ENCODE measurements around the gene SRP14.

SRP14 gene

GRCh38 chr15:40011303-40011702, 27.7 kb downstream of the SRP14 start:
- DNase-seq (ENCODE audit: low read depth) = no peak
- TF ChIP-seq CTCF (conservative IDR thresholded peaks at IDR 0.05; ENCODE audit: low read length) = no peak
- H3K4me3 ChIP-seq (ENCODE audit: low read length) = no peak overlapping the region

- no peak; the same call in 1 of the 2 replicates for TF ChIP-seq CTCF (conservative IDR thresholded peaks at IDR 0.05; ENCODE audit: low read length)
- no peak overlapping the region for H3K4me3 ChIP-seq (ENCODE audit: low read length)
- DNase-seq (ENCODE audit: low read depth) = peak; percentile 94
Observed at GRCh38 chr15:40010686-40011085, 28.3 kb downstream of the SRP14 start.

GRCh38 chr15:40008061-40008765, 30.8 kb downstream of the SRP14 start:
- peak; percentile 67 for DNase-seq (ENCODE audit: low read depth)
- no peak for TF ChIP-seq CTCF (conservative IDR thresholded peaks at IDR 0.05; ENCODE audit: low read length)
- H3K4me3 ChIP-seq (ENCODE audit: low read length) = no peak overlapping the region

- DNase-seq (ENCODE audit: low read depth) = peak; percentile 70
- no peak overlapping the region for H3K4me3 ChIP-seq (ENCODE audit: low read length)
- no peak for TF ChIP-seq CTCF (conservative IDR thresholded peaks at IDR 0.05; ENCODE audit: low read length)
Observed at GRCh38 chr15:40006646-40007045, 32.3 kb downstream of the SRP14 start.

GRCh38 chr15:40006003-40006402, 33.0 kb downstream of the SRP14 start:
- TF ChIP-seq CTCF (conservative IDR thresholded peaks at IDR 0.05; ENCODE audit: low read length) = no peak
- DNase-seq (ENCODE audit: low read depth) = peak; percentile 37
- no peak overlapping the region for H3K4me3 ChIP-seq (ENCODE audit: low read length)

- TF ChIP-seq CTCF (conservative IDR thresholded peaks at IDR 0.05; ENCODE audit: low read length) = no peak
- no peak for DNase-seq (ENCODE audit: low read depth)
- no peak overlapping the region for H3K4me3 ChIP-seq (ENCODE audit: low read length)
Observed at GRCh38 chr15:40003116-40003916, 35.7 kb downstream of the SRP14 start.

GRCh38 chr15:40002295-40002694, 36.7 kb downstream of the SRP14 start:
- peak; percentile 17 for DNase-seq (ENCODE audit: low read depth)
- no peak for TF ChIP-seq CTCF (conservative IDR thresholded peaks at IDR 0.05; ENCODE audit: low read length)
- no peak overlapping the region for H3K4me3 ChIP-seq (ENCODE audit: low read length)

Measured in AG10803 (cell line).